Activated CD8-positive, alpha-beta memory T cell treated with anti-CD3 and anti-CD28 coated beads, Interleukin-2, amount 50 U/mL, for 1 hour (primary cell): ENCODE measurements around the gene NPHP4.

Source experiments
- DNase-seq: peaks from one replicate; pipeline ENCODE4 v3.0.0-alpha.2; 2020; ENCODE audit errors: extremely low read depth

Gene NPHP4

GRCh38 chr1:5950201-5950895, 41.9 kb downstream of the NPHP4 start:
- no peak for DNase-seq

- no peak for DNase-seq
These were observed 42.5 kb downstream of the NPHP4 start for GRCh38 chr1:5949761-5950100.

DNA sequence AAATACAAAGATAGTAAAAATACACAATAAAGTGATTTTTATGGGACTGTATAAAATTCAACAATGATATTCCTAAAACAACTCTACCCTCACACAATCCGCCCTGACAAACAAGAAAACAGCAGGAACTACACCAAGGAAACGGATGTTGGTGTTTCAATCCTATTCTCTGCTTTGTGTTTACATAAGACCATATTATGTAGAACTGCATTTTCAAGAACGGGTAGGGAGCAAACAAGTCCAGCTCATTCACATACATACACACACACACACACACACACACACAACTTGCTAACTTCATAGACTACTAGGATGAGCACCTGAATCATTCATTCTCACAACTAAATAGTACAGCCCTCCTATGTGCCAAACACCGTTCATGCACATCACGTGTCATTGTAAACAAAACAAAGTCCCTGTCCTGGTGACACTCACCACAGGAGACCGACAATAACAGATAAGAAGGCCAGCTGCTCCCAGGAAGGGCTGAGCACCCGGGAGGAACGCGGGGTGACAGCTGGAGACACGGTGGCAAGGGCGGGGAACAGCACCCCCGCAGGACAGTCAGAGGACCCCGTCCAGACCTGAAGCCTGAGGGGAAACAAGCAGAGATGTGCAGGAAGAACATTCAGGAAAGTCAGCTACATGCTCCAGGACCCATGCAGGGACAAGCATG, 43.0 kb downstream of the NPHP4 start:
- no peak for DNase-seq

DNA sequence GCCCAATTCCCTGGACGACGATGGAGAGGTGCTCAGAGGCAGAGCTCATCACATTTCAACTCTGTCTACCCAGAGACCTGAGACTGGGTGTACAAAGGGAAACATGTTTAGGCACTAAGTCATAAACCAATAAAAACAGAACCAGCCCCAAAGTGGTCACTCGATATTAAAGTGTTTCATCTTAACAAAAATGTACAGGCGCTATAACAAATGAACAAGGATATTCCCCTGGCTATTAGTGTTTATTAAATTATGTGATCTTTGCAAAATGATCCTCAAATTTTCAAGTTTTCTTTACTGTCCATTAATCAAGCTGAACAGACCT, 43.6 kb downstream of the NPHP4 start:
- no peak for DNase-seq

GRCh38 chr1:5947978-5948680, 44.1 kb downstream of the NPHP4 start:
- no peak for DNase-seq

DNA sequence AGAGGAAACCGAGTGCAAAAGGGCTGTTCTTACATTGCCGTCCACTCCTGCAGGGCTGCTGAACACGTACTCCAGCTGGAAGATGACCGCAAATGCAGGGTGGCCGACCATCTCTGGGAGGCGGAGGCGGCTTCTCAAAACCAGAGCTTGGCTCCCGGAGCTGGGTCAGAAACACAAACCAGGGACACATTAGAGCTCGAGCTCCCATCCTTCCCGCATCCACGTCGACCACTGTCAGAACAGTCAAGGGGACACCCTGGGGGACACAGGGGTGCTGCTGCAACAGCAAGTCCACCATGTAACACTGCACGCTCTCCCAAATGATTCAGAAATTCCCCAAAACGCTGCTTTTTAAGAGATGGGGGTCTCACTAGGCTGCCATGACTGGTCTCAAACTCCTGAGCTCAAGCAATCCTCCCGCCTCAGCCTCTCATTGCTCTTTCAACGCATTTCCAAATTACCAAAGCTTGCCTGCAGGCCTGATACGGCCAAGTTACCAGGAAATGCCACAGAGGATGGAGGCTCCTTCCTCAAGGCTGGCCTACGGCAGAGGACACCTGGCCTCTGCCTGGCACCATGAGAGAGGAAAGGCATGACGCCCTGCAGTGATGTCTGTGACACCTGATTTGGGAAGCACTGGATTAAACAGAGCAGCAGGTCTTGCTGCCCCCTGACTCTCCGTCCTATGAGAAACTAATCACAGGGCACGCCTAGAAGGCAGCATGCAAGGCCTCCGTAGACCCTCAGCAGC, 45.0 kb downstream of the NPHP4 start:
- no peak for DNase-seq

DNA sequence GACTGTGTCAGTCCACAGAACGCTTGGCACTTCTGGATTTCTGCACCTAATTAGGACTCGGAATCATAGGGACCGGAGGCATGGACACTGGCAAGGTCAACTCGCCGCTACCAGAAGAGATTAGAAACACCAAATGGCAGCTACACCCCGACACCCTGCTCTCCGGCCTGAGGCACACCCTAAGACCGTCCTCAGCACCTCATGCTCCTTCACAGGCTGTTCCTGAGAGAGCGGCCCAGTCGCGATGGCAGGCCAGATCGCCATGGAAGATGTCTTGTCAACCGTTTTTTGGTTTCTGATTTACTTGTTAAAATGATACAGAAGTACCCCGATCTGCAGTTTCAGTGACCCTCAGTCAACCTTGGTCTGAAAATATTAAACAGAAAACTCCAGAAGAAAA, 46.8 kb downstream of the NPHP4 start:
- DNase-seq = no peak

DNA sequence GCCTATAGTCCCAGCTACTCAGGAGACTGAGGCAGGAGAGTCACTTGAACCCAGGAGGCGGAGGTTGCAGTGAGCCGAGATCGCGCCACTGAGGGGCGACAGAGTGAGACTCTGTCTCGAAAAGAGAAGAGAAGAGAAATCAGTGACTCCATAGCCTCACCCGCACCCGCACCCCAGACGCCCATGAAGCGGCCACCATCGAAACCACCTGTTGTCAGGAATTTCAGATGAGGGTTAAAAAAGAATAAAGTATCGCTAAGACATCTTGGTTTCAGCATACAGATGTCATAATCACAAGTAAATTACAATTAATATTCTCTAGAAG, 47.4 kb downstream of the NPHP4 start:
- no peak for DNase-seq

DNA sequence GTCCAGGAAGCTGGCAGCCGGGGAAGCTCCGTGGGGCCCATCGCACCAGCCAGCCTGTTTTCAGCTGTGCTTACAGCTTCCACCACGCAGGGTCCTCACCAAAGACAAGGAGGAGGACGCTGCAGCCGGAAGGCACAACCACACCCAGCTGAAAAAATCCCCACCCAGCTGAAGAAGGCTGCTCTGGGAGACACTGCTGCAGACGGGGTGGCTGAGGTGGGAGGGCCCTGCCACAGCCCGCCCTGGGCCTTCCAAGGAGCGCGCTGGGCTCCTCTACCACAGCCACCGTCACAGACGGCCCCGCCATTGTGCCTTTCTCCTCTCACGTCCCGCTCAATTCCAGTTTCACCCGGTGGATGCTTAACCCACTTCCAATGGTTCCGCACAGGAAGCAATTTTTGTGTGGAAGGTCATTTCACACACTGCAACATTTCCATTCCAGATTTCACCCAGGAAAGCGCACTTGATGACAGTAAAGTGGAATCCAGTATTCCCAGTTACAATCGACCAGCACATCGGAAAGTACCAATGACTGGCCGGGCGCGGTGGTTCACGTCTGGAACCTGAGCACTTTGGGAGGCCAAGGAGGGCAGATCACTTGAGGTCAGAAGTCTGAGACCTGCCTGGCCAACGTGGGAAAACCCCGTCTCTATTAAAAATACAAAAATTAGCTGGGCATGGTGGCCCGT, 47.9 kb downstream of the NPHP4 start:
- DNase-seq = no peak

DNA sequence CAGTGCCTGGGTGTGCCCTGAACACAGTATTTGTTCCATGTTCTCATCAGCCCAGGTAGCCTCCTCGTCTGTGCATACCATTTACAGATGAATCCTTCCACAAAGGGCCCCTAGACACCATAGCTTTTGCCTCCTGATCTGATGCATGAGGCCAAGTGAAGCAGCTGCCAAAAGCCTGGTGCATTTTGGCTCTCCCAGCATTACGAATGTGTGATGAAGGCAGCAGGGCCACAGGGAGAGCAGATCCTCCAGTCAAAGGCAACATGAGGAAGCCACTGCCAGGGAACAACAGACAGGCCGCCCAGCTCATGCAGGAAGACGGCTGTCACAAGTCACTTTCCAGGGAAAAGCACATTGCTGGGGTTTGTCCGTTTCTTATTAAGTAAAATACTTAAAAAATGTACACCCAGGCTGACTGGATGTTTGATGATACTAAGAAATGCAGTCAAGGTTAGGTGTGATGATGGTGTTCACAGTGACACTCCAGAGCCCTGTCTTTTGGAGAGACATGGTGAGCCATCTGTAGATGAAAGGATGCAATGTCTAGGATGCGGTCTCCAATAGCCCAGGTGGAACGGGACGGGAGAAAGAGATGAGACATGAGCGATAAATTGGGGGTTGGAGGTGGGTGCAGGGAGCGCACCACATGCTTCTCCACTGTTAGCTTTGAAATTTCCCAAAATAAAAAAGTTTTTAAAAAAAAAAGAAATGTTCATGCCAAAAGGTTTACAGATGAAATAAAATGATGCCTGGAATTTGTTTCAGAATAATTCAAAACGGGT, 48.7 kb downstream of the NPHP4 start:
- DNase-seq = no peak

DNA sequence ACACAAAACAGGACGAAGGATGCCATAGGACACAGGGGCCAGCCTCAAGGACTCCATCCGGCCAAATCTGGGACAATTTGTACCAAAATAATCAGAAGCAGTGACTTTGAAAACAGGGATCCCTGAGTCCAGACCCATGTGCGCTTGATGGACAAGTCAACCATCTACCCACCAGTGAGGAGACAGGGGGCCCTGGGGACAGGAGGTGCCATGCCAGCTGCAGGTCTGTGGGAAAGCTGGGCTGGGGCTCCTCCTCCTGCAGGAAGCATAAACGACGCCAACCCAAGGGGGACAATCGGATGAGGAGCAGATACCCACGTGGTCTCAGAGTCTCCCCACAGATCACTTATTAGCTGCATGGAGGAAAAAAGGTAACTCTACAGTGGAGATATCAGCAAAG, 50.6 kb downstream of the NPHP4 start:
- no peak for DNase-seq

DNA sequence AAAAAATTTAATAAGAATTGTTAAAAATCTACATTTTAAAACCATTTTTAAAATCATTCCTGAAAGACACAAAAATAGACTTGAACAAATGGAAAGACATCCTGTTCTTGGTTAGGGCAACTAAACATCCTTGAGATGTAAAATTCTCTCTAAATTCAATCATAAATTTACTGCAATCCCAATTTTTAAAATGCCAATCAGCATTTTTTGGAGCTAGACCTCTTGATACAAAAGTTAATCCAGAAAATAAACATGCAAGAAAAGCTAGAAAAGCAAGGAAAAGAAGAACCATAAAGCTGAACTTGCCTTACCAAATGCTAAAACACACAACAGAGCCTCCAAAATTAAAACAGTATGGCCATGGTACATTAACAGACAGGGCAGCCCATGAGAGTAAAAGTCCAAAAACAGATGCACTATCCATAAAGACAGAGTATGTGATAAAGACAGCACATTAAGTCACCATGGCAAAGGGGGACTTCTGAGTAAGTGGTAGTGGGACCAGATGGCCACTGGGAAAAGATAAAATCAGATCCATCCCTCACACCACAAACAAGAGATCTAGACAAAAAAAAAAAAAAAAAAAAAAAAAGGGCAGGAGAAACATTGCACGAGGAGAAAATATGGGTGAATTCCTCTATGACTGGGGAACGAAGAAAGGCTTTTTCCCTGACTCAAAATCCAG, 51.4 kb downstream of the NPHP4 start:
- no peak for DNase-seq

DNA sequence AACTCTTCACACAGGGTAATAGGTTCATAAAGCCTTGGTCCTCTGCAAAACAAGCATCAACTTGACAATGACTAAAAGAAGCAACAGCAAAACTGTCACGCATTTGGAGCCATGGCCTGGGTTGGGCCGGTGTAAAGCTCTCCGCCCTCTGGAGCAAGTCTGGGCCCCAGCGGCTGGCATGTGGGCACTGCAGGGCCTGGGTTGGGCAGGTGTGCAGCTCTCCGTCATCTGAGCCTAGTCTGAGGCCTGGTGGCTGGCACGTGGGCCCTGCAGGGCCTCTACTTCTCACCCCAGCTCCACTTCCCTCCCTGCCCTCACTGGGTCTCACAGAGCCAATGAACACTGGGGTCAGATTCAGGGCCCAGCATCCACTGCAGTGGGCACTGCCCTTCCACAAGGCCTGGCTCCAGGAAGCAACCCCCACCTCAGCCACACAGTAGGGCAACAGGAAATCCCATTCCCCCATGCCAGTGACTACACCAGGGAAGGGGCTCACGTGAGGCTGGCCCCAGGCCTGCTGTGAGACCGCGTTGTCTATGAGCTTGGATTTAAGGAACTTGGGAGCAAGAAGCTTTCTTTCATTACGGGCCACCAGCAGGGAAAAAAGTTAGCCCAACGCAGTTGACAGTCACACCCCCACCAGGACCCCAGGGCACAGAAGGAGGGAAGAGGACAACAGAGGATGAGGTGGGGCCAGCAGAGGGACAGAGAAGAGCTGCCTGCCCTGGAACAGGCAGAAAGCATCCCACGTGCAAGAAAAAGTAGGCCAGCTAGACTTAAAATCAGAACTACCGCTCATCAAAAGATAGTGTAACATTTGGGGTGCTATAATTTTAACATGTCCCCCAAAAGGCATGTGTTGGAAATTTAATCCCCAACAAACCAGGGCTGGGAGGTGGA, 52.7 kb downstream of the NPHP4 start:
- DNase-seq = no peak

DNA sequence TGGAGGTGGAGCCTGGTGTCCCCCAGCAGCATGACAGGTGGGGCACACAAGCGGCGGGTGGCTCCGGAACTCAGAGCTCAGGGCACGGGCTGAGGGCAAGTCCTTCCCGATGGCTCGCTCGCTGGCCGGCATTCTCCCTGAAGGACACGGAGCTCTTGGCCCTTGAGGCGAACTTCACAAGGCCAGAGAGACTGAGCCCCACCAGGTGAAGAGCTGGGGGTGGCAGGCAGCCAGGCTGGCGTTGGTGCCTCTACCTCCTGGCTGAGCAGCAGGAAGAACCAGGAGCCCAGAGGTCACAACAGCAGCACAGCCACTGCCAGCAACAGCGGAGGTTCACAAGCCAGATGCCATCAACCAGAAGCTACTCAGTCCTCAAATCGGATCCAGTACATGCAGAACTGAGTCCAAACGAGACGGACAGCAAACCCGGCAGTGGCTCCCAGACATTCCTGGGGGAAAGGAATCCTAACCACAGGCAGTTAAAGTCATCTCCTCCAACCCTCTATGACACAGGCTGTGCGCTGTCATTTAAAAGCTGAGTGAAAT, 54.1 kb downstream of the NPHP4 start:
- no peak for DNase-seq

GRCh38 chr1:5937373-5937857, 54.8 kb downstream of the NPHP4 start:
- no peak for DNase-seq

- no peak for DNase-seq
These were observed 55.4 kb downstream of the NPHP4 start for GRCh38 chr1:5936621-5937372.

- DNase-seq = no peak
These were observed 56.1 kb downstream of the NPHP4 start for GRCh38 chr1:5936126-5936525.

- DNase-seq = no peak
These were observed 57.2 kb downstream of the NPHP4 start for GRCh38 chr1:5935026-5935425.
